Neural progenitor cell (in vitro differentiated cells): Measurements from ENCODE around the gene MRPL36. TPM values are rescaled to one million over a fixed set of nuclear protein-coding genes. Genes with fewer than 3 reads are reported as not detected.
"Not testable (repeated sequence)": the region's sequence is repeated elsewhere in the genome, so short reads cannot be mapped to it uniquely, and the experiment has no call there.

ENCODE experiments used
- DNase-seq: peaks from one replicate; pipeline ENCODE4 v3.0.0-alpha.2; 2016; ENCODE audit warnings: low spot score
- H2AFZ ChIP-seq: fragments of 200-600 bp; sonication (generic); replicated peaks from 2 replicates; pipeline ENCODE4 v1.6.1; 2016; ENCODE audit warnings: antibody characterized with exemption
- H3F3A ChIP-seq: fragments of 200-600 bp; sonication (generic); 2 replicates; pipeline ENCODE4 v1.6.1; 2016; ENCODE audit warnings: antibody characterized with exemption, low read depth
- H3K27ac ChIP-seq: fragments of 200-600 bp; sonication (generic); 2 replicates; pipeline ENCODE4 v1.5.1; 2016; ENCODE audit warnings: mild to moderate bottlenecking
- H3K27me3 ChIP-seq: fragments of 200-600 bp; sonication (generic); 2 replicates; pipeline ENCODE4 v1.6.1; 2016; ENCODE audit warnings: mild to moderate bottlenecking, moderate library complexity
- H3K36me3 ChIP-seq: fragments of 200-600 bp; sonication (generic); 2 replicates; pipeline ENCODE4 v1.5.1; 2016
- H3K4me1 ChIP-seq: fragments of 200-600 bp; sonication (generic); 2 replicates; pipeline ENCODE4 v1.6.1; 2016; ENCODE audit warnings: mixed run types
- H3K4me2 ChIP-seq: fragments of 200-600 bp; sonication (generic); 2 replicates; pipeline ENCODE4 v1.6.1; 2016
- H3K4me3 ChIP-seq: fragments of 200-600 bp; sonication (generic); 2 replicates; pipeline ENCODE4 v1.5.1; 2016
- H3K79me2 ChIP-seq: fragments of 200-600 bp; sonication (generic); 2 replicates; pipeline ENCODE4 v1.6.1; 2016; ENCODE audit warnings: low read depth
- H3K9ac ChIP-seq: fragments of 200-600 bp; sonication (generic); 2 replicates; pipeline ENCODE4 v1.6.1; 2016
- H3K9me3 ChIP-seq: fragments of 200-600 bp; sonication (generic); 2 replicates; pipeline ENCODE4 v1.5.1; 2016; ENCODE audit warnings: low read depth
- H4K20me1 ChIP-seq: fragments of 200-600 bp; sonication (generic); 2 replicates; pipeline ENCODE4 v1.6.1; 2016; ENCODE audit warnings: low read depth
- H3K27ac Mint-ChIP-seq: 3 replicates; pipeline ENCODE4 v1.8.0; 2021; ENCODE audit warnings: mixed read lengths
- H3K27me3 Mint-ChIP-seq: 2 replicates; pipeline ENCODE4 v1.8.0; 2022; ENCODE audit warnings: low read depth, mild to moderate bottlenecking, inconsistent platforms, moderate library complexity, mixed read lengths; ENCODE audit not compliant: insufficient read depth
- H3K36me3 Mint-ChIP-seq: 3 replicates; pipeline ENCODE4 v1.8.0; 2021; ENCODE audit warnings: mixed read lengths
- H3K4me1 Mint-ChIP-seq: 3 replicates; pipeline ENCODE4 v1.8.0; 2021; ENCODE audit warnings: mixed read lengths
- H3K4me3 Mint-ChIP-seq: 3 replicates; pipeline ENCODE4 v1.8.0; 2021; ENCODE audit warnings: mild to moderate bottlenecking, moderate library complexity, mixed read lengths
- H3K9me3 Mint-ChIP-seq: 3 replicates; pipeline ENCODE4 v1.8.0; 2020; ENCODE audit warnings: mixed read lengths
- EZH2 ChIP-seq: fragments of 200-600 bp; sonication (generic); IDR thresholded peaks from 2 replicates; pipeline ENCODE4 v1.6.1; 2017; ENCODE audit warnings: antibody characterized with exemption, mild to moderate bottlenecking, moderate library complexity
- EZH2phosphoT487 ChIP-seq: fragments of 200-600 bp; sonication (generic); IDR thresholded peaks from 2 replicates; pipeline ENCODE4 v1.6.1; 2017; ENCODE audit warnings: antibody characterized with exemption
- total RNA-seq: library from RNA; depleted of rRNA; stranded (reverse); fragments of >200 nt; gene quantifications from 2 replicates; pipeline ENCODE4 v1.2.3, GENCODE V29; 2015; ENCODE audit warnings: low replicate concordance
- TF ChIP-seq, protein P1 (sequence below): fragments of 200-600 bp; sonication (generic); IDR thresholded peaks from 2 replicates; pipeline ENCODE4 v1.5.1; 2017; ENCODE audit warnings: antibody characterized with exemption, mild to moderate bottlenecking

Gene MRPL36
- total RNA-seq, 1 donor from 2014 or later: 22.2 TPM

DNA sequence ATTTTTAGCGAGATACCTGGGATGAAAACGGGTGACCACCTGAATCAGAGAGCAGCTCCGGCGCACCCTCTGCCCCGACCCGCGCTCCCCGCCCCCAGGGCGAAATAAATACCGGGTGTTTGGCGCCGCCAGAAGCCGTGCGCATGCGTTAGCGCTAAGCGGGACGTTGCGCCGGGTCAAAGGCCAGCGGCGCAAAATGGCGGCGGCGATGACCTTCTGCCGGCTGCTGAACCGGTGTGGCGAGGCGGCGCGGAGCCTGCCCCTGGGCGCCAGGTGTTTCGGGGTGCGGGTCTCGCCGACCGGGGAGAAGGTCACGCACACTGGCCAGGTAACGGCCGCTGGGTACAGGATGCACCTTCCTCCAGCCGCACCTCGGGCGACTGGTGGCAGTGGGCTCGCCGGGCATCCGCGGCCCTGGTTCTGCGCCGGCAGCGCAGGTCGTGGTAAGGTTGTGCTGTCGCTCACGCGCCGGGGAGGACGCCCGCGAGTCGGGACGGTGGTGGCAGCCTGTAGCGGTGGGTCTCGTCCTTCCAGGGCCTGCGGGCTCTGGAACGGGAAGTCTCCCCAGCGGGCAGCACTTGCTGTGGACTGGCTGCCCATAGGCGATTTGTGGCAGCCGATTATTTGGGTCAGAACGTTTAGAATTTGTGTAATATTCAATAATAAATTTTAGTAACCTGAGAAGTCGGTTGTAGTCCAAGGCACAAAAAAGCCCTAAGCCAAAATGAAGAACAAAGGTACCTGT lies 1.8 kb upstream of the MRPL36 start, which contains the start of gene NDUFS6:
Gene NDUFS6 (plus strand): TSS at position 186 of the 745 bp plus-strand sequence. CDS start 11 bp downstream, at position 197.
- H3K36me3 Mint-ChIP-seq: peaks cover 25% of the 10 kb centered on the region
- H3K4me3 Mint-ChIP-seq: peak within 1 kb of the TSS; percentile 97
- H3K27me3 Mint-ChIP-seq: peaks cover 9% of the 10 kb centered on the region
- H3K79me2 ChIP-seq: peaks cover 73% of the 10 kb centered on the region
- no peaks in the 10 kb centered on the region for H3K27me3 ChIP-seq
- H3K4me2 ChIP-seq: peak within 1 kb of the TSS; percentile 92
- no peaks in the 10 kb centered on the region for H3K9me3 ChIP-seq
- peak; percentile 92 for DNase-seq
- H3F3A ChIP-seq: peaks cover 12% of the 10 kb centered on the region
- H2AFZ ChIP-seq: peak within 1 kb of the TSS; percentile 48
- H3K36me3 ChIP-seq: no peaks in the 10 kb centered on the region
- H3K4me1 ChIP-seq: peaks cover 11% of the 10 kb centered on the region
- H4K20me1 ChIP-seq: peaks cover 16% of the 10 kb centered on the region
- H3K9ac ChIP-seq: peak within 1 kb of the TSS; percentile 75
- peaks cover 21% of the 10 kb centered on the region for H3K4me1 Mint-ChIP-seq
- peak within 1 kb of the TSS; percentile 95 for H3K4me3 ChIP-seq
- TF ChIP-seq EZH2 (no peak), EZH2phosphoT487 (no peak)
- TF ChIP-seq, protein P1, sequence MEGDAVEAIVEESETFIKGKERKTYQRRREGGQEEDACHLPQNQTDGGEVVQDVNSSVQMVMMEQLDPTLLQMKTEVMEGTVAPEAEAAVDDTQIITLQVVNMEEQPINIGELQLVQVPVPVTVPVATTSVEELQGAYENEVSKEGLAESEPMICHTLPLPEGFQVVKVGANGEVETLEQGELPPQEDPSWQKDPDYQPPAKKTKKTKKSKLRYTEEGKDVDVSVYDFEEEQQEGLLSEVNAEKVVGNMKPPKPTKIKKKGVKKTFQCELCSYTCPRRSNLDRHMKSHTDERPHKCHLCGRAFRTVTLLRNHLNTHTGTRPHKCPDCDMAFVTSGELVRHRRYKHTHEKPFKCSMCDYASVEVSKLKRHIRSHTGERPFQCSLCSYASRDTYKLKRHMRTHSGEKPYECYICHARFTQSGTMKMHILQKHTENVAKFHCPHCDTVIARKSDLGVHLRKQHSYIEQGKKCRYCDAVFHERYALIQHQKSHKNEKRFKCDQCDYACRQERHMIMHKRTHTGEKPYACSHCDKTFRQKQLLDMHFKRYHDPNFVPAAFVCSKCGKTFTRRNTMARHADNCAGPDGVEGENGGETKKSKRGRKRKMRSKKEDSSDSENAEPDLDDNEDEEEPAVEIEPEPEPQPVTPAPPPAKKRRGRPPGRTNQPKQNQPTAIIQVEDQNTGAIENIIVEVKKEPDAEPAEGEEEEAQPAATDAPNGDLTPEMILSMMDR: no peak
- H3K27ac Mint-ChIP-seq: peak within 1 kb of the TSS; percentile 96
- H3K27ac ChIP-seq: peak within 1 kb of the TSS; percentile 61
- H3K9me3 Mint-ChIP-seq: no peaks in the 10 kb centered on the region

DNA sequence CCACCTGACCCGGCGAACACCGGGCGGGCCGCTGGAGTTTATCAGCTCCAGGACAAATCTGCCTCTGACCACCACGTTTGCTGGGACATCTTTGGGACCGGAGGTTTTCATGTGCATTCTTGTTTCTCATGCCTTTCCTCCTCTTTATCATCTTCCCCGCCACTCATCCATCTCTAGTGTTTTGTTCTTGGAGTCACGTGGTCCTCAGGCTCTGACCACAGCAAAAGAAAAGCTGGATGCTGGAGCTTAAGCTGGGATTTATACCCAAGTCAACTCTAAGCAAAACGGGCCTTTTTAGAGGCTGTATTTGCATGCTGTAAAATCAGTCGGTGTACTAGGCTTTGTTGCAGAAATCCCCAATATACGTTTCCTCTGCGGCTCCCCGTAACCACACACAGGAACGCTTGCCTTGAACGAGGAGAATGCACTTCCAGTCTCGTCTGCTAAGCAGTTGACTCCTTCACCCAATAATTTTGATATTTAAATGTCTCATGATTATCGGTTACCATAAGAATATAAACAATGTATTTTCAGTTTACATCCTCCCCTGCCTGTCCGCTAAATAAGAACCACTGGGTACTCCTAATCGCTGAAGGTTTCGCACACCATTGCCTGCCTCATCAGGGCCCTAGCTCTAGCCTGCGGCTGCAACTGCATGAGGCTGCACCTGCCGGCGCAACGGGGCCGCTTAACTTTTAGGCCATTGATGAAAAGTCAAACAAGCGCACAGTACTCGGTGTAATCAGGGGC lies 1.0 kb upstream of the MRPL36 start:
- peak; percentile 84 for DNase-seq
- TF ChIP-seq, protein P1: no peak
- TF ChIP-seq EZH2 (no peak), EZH2phosphoT487 (no peak)
- no peaks in the 10 kb centered on the region for H3K9me3 Mint-ChIP-seq
- H3K27ac Mint-ChIP-seq: peak overlapping the region; percentile 96
- H3K27me3 Mint-ChIP-seq: peaks cover 9% of the 10 kb centered on the region
- H3K4me3 Mint-ChIP-seq: peak overlapping the region; percentile 97
- Histone ChIP-seq H3K27me3 (no peaks in the 10 kb centered on the region), H3K4me3 (peak overlapping the region; percentile 95), H3K4me2 (peak overlapping the region; percentile 92), H2AFZ (peak overlapping the region; percentile 48), H3K9ac (peak overlapping the region; percentile 38), H3K79me2 (peaks cover 66% of the 10 kb centered on the region), H3K4me1 (peaks cover 11% of the 10 kb centered on the region), H3K36me3 (no peaks in the 10 kb centered on the region), H4K20me1 (peaks cover 16% of the 10 kb centered on the region), H3F3A (peaks cover 12% of the 10 kb centered on the region), H3K27ac (no peak overlapping the region), H3K9me3 (no peaks in the 10 kb centered on the region)
- peaks cover 25% of the 10 kb centered on the region for H3K36me3 Mint-ChIP-seq
- H3K4me1 Mint-ChIP-seq: peaks cover 21% of the 10 kb centered on the region

DNA sequence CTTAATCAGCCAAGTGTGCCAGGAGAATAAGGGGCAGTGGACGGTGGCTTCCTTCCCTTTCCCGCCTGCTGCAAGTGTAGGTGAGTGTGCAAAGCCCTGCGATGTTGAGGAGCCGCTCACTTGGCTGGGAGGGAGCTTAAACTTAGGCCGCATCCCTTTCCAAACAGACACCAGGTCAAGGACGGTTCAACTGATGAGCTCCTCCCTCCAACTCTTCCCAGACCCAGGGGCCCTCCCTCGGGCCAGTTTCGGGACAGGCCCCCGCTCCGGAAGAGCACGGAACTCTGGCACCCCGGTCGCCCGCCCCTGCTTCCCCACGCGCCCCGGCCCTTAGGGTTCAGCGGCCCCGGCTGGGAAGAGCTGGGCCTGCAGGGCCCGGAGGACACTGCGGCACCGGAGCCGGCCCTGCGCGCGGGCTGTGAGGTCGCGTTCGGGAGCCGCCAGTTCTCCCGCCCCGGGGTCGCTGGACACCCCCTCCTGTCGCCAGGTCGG lies 481 bp downstream of the MRPL36 start:
- Mint-ChIP-seq H3K4me1 (peaks cover 21% of the 10 kb centered on the region), H3K36me3 (peaks cover 24% of the 10 kb centered on the region), H3K4me3 (peak overlapping the region; percentile 97), H3K27ac (no peak overlapping the region), H3K9me3 (no peaks in the 10 kb centered on the region), H3K27me3 (peaks cover 9% of the 10 kb centered on the region)
- TF ChIP-seq EZH2phosphoT487 (no peak), EZH2 (no peak)
- TF ChIP-seq, protein P1: no peak
- DNase-seq: peak; percentile 63
- Histone ChIP-seq H3F3A (peaks cover 12% of the 10 kb centered on the region), H4K20me1 (peaks cover 16% of the 10 kb centered on the region), H3K79me2 (peaks cover 52% of the 10 kb centered on the region), H3K9me3 (no peaks in the 10 kb centered on the region), H2AFZ (no peak overlapping the region), H3K4me2 (peak overlapping the region; percentile 100), H3K27me3 (no peaks in the 10 kb centered on the region), H3K4me1 (peaks cover 11% of the 10 kb centered on the region), H3K9ac (peak overlapping the region; percentile 83), H3K27ac (no peak overlapping the region), H3K4me3 (peak overlapping the region; percentile 95), H3K36me3 (no peaks in the 10 kb centered on the region)

DNA sequence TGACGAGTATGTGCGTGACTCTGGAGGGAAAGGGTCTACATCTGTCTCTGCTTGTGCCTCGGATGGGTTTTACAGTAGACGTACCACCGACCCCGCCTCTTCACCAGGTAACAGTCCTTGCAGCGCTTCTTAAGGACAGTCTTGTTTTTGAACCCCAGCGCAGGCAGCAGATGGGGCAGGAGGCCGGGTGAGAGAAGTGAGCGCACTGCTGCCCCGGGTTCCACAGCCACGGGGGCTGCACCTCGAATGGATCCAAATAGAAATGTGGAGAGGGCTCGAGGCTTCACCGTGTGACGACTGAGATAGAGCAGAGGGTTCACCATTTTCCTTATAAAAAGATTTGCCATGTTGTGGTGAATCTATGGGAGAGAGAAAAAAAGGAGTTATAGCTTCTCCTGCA lies 1.0 kb downstream of the MRPL36 start:
- not testable (repeated sequence) for H3K9me3 Mint-ChIP-seq, H3K27ac Mint-ChIP-seq, DNase-seq, H2AFZ ChIP-seq, H3K36me3 ChIP-seq, H3K27me3 ChIP-seq, H3K9me3 ChIP-seq, H3K27ac ChIP-seq, H3K27me3 Mint-ChIP-seq
- H3K79me2 ChIP-seq: peaks cover 46% of the 10 kb centered on the region
- H3K9ac ChIP-seq: peak overlapping the region; percentile 83
- peaks cover 18% of the 10 kb centered on the region for H3K36me3 Mint-ChIP-seq
- H3F3A ChIP-seq: peaks cover 12% of the 10 kb centered on the region
- H4K20me1 ChIP-seq: peaks cover 14% of the 10 kb centered on the region
- peaks cover 21% of the 10 kb centered on the region for H3K4me1 Mint-ChIP-seq
- H3K4me1 ChIP-seq: peaks cover 11% of the 10 kb centered on the region
- H3K4me3 ChIP-seq: peak overlapping the region; percentile 95
- peak overlapping the region; percentile 97 for H3K4me3 Mint-ChIP-seq
- peak overlapping the region; percentile 100 for H3K4me2 ChIP-seq
